Fibroblast of skin of left biceps (primary cell): ENCODE results near the gene OSTF1.

Experiments
- DNase-seq, 2 experiments: peaks; one replicate each; pipeline ENCODE4 v3.0.0-alpha.2; 2013; ENCODE audit warnings: low read depth in 2 of 2

OSTF1 gene

DNA sequence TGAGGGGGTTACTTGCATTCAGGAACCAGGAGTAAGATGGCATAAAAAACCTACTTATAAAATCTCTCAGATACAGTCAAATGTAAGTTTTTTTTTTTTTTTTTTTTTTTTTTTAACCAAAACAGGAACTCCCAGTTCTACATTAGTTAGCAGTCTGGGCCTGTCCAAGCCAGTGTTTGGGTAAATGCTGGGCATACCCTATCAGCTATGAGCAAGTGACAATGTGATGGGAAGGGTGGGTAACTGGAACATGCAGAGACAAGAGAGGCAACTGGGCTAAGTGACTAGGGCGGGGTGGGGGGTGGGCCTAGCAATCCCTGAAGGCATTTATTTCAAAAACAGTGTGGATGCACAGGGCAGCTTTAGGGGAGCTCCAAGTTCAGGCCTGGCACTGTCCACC lies 2.7 kb upstream of the OSTF1 start:
- no peak for DNase-seq

DNA sequence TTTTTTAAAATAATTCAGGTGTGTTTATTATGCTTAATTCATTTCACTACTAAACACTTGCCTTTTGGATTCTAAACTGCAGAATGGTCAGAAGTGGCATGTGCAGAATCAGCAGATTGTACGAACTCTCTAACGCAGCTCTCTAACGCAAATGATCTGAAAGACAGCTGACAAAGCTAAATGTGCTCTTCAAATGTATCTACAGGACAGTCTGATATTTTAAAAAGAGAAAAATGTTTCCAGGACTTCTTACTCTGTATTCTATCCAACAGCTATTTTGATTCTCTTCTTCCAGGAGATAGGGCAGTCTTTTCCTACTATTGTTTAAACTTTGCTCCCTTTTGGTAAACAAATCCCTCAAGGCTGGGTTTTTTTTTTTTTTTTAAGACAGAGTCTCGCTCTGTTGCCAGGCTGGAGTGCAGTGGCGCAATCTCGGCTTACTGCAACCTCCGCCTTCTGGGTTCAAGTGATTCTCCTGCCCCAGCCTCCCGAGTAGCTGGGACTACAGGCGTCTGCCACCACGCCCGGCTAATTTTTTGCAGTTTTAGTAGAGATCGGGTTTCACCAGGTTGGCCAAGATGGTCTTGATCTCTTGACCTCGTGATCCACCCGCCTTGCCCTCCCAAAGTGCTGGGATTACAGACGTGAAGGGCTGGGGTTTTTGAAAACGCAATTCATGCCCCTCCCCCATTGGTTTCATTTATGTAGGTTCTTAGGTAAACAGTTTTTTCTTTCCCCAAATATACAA lies 1.6 kb upstream of the OSTF1 start:
- DNase-seq = no peak

DNA sequence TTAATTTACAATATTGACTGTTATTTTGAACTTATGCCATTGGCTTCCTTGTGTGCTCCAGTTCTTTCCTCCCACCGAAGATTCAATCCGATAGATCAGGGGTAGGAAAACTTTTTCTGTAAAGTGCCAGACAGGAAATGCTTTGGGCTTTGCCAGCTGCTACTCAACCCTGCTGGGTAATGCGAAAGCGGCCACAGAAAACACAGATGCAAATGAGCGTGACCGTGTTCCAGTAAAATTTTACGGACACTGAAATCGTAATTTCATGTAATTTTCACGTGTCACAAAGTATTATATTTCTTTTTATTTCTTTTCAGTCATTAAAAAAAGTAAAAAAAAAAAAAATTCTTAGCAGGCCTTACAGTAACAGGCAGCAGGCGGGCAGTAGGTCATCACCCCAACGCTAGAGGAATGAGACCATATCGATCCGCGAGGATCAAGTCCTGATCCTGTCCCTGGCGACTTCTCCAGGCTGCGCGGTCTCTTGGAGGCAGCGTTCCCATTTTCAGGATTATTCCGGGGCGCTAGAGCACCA lies 958 bp upstream of the OSTF1 start:
- DNase-seq = no peak

DNA sequence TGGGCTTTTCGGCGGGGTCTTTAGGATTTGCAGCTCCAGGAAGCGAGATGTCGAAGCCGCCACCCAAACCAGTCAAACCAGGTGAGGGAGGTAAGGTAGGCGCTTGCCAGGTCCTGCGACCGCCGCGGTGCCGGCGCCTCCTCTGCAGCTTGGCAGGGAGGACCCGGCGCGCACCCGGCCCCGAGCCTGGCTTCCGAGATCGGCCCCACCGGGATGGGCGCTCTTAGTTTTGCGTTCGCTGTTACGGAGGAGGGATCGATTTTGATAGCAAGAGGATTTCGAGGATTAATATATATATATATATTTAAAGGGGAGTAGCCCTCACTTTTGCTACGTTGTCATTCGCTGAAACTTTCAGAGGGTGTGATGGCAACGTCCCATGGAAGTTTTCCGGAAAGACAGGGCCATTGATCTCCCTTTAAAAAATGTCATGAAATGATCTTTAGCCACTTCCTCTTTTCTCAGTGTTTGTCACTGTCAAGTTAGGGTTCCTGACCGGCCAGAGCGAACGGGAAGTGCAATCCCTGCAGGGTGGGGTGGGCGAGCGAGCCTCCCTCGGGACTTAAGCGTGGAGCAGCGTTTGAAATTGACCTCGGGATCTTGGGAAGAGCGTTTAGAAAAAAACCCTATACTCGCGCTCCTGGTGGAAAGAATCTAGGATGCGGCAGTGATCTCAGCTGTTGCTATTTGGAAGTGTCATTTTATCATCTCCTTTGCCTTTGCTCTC lies 495 bp downstream of the OSTF1 start:
- peak in 1 of 2 experiments; percentile 27 for DNase-seq

DNA sequence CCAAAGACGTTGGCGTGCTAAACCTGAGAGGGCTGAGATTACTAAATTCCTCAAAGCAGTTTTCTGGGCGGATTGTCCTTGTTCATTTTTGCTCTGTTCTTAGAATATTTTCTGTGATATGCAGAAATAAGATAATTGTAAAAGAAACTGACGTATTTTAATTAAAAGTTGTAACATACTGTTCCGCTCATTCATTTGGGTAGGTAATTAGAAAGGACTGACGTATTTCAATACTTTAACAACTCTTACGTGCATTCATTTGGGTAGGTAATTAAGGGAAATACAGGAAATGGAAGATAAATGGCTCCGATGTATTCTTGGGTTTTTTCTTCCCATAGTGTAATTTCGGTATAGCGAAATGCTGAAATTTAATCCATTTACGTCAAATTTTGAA lies 1.1 kb downstream of the OSTF1 start:
- no peak for DNase-seq

DNA sequence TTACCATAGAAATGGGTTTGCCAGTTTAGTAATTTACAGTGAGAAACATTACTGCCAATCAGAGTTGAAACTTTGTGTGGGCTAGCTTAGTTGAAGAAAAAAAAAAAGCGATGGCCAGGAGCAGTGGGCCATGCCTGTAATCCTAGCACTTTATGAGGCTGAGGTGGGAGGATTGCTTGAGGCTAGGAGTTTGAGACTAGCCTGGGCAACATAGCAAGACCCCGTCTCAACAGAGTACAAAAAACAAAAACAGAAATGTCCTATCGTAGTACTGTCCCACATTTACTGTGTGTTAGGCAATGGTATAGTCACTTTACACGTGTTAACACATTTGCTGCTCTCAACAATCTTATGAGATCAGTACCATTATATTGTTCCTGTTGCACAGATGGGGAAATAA lies 2.3 kb downstream of the OSTF1 start:
- no peak for DNase-seq

DNA sequence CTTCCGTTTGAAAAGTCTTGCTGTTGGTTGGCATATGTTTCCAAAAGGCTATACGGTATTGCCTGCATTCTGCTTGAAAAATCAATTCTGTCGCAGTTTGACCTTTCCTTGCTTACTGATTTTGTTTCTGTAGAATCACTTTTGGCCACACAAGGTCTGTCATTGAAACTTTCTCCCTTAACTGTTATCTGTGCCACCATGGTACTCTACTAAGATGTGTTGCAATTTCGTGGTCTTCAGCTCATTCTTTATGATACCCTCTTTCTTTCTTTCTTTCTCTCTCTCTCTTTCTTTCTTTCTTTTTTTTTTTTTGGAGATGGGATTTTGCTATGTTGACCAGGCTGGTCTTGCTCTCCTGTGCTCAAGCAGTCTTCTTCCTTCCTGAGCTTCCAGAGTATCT lies 4.5 kb downstream of the OSTF1 start:
- no peak for DNase-seq

DNA sequence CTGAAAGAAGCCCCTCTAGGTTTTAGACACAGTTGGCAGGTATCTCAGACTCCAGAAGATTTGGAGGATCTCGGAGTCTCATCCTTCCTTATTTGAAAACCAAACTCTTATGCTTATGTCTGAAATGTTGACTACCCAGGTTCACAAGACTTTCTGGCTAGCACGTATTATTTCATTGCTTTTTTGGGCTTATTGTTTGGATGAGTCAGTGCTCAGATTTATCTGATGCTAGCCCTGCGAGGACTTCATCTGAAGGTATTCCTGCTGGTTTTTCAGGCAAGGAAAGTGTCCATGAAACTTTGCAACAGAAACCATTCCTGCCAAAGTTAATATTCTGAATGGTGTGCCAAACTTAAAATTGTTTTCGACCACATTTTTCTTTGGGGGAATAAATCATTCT lies 8.5 kb downstream of the OSTF1 start:
- no peak for DNase-seq

DNA sequence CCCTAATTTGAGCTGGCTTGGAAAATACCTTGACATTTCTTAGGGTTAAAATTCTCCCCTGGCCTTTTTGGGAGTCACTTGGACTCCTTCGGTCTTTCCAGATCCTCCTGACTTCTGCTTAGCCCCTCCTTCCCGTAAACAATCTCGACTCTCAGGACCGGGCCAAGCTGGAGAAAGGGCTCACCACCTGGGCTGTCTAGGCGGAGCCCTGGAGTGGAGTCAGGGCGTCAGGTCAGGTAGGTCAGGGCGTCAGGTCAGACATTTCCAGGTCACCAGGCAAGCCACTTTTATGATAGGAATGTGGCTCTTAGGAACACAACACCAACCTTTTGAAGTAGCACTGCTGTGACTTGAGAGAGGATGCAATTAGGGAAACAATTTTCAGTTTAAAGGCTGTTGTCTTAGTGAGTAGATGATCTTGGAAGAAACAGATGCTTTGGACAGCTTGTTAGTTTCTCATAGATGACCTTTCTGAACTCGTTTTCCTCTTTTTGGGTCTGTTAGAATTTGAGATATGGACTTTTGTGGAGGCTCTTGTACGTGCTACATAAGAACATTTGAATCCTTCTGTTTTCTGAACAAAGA lies 12.8 kb downstream of the OSTF1 start:
- DNase-seq = no peak

DNA sequence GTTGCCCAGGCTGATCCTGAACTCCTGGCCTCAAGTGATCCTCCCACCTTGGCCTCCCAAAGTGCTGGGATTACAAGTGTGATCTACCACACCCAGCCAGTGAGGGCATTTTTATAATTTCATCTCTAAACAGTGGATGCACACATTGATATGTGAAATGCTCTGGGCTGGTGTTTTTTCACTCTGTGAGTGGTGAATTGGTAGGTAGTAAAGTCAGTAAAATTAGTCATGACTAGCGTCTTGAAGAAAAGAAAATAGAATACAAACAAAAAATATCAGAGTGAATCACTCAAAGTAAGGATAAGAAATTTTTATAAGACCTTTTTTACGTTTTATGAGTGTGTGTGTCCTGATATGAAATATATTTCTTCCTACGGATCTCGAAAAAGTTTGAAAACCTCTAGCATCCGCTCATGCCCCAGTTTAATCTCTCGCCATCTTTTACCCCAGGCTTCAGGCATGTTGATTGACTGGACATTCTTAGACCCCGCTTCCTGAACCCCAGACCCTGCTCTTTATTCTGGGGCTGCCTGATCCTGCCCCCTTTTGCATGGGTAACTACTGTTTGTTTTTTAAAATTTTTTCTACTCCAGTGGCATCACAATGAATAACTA lies 14.0 kb downstream of the OSTF1 start:
- DNase-seq = no peak

DNA sequence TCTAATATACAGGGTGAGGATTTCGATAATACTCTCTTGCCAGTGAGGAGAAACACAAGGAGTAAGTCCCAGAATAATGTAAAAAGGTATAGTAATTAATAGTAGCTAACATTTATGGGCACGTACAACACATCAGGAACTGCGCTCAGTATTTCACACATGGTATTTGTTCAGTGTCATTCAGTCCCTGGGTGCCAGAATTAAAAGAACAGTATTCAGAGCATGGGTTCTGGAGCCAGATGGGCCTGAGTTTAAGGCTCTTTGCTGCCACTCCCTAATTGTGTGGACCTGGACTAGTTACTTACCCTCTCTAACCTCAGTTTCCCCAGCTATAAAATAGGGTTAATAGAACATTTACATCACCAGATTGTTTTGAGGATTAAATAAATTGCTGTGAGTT lies 16.3 kb downstream of the OSTF1 start:
- DNase-seq = no peak

DNA sequence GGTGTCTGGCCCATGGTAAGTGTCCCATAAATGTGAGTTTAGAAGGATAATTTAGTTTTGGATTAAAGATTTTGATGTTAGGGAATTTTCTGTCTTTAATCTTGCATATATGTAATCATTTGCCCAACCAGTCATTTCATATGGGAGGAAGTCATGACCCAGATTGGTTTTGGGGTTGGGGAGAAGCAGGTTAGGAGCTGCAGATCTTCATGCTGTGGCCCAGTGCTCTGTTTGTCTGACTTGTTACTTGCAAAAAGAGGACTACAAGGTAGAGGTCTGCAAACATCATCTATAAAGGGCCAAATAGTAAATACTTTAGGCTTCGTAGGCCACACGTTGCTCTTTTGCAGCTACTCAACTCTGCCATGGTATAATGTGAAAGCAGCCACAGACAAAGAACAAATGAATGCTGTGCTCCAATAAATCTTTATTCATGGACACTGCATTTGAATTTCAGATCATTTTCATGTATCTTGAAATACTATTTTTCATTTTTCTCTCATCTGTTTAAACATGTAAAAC lies 16.8 kb downstream of the OSTF1 start:
- DNase-seq = no peak

DNA sequence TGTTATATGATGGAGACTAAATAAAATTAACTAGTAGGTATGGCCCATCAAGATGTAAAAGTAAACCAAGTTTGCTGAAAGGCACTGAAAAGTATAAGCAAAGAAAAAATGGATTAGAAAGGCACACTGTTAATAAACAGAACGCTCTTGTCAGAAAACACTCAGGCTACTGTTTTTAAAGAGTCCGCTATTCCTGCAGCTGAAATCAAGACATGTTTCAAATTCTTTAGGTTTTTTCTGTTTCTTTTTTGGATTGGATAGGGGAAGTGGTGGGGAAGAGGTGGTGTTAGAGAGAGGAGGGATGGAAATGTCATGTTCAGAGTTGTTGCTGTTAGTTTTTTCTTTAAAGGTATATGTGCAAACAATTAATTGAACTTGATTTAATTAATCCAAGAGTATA lies 17.5 kb downstream of the OSTF1 start:
- DNase-seq = no peak

DNA sequence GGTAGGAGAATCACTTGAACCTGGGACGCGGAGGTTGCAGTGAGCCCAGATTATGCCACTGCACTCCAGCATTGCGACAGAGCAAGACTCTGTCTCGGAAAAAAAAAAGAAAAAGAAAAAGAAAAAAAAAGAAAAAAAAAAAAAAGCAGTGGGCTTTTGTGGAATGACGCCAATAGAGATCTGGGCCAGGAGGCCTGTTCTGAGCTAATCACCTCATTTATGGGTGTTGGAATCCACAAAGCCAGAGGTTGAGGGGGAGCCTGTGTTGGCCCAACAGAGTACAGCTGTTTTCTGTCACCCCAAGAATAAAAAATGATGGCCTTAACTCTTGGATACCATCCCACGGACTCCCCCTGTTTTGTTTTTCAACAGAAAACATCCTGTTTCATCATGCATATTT lies 18.5 kb downstream of the OSTF1 start:
- no peak for DNase-seq

DNA sequence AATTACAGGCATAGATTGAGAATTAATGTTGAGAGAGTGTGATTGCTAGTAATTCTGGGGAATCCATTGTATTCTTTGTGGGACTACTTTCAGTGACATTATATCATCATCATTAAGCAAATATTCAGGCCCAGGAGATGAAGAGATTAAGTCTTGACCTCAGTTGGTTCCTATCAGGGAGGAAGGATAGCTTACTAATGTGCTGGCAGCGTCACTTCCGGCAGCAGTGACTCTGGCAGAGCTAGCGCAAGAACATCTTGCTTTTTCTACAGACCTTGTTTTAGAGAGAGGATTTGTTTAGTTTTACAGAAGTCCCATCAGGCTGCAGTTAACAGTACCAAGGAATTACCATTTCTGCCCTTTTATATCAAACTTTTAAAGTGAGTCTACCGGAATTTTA lies 20.3 kb downstream of the OSTF1 start:
- no peak for DNase-seq

DNA sequence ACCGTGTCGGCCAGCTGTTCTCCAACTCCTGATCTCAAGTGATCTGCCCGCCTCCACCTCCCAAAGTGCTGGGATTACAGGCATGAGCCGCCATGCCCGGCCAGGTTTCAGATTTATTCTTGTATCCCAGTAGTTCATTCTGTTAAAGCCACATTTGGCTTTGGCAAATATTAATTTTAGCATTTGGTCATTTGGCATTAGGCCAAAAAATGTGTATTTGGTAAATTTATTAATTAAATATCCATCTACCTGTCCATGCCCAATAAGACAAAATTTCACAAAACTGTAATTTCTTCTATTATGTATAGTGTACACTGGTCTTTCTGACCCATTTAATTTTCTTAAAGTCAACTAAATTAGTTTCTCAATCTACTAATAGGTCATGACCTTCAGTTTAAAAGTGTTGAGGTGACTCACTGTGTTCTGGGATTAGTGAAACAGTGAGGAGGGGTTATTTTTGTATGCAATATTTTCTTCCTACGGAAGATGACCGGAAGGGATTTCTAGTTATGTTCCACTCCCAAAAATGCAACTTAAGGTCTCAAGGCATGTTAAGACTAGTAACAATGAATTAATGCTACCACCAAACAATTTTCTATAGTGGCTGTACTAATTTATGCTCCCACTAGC lies 21.0 kb downstream of the OSTF1 start:
- no peak for DNase-seq

DNA sequence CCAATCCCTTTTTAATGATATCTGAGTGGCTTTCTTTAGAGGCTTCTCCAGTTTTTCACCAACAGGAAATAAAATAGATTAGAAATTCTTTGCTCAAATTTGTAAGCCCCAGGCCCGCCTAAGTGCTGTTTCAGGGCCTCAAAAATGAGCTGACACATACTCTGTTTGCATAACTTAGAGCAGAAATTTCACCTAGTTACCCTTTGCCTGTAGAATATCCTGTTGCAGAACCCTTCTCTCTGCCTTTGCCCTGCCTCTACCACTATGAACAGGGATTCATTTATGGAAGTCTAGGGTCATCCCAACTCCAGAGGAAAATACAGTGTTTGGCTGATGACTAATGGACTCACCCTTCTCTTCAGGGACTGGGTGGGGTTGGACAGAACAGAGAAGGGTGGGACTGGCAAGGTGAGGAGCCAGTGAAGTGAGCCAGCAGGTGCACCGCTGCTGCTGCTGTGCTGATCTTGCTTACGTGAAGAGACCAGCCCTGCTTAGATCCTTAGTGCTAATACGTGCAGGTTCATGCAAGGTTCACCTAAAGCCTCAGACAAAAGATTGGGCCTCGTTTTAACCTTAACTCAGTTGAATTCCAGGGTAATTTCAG lies 22.8 kb downstream of the OSTF1 start:
- no peak for DNase-seq

DNA sequence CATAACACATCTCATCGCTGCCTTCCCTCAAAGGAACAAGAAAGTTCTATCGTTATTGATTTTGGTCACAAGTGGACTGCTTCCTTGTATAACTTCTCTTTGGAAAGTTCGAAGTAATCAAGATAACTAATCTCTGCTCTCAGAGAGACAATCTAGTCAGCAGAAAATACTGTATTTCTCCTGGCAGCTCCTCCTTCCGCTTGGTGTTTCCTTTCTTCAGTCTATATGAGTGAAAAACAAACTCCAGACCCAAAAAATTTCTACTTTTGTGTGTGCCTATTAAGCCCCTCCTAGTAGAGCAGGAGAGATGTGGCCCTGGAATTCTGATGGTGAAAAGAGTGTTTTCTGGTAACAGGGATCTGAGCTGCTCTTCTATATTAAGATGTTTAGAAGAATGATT lies 24.5 kb downstream of the OSTF1 start:
- DNase-seq = no peak

DNA sequence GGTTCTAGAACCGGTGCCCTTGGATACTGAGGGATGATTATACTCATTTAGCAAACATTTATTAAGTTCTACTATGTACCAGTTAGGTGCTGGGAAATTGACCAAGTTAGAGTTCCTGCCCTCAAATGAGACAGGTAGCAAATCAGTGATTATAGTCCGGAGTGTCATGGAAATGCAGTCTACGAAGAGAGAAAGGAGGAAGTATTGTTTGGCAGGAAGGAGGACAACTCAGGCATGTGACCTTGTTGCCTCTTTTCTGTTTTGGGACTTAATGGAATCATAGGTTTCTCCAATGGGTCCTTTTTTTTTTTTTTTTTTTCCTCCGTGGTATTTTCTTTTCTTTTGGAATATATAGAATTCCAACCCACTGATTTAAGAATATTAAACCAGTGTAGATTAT lies 28.0 kb downstream of the OSTF1 start:
- no peak for DNase-seq

DNA sequence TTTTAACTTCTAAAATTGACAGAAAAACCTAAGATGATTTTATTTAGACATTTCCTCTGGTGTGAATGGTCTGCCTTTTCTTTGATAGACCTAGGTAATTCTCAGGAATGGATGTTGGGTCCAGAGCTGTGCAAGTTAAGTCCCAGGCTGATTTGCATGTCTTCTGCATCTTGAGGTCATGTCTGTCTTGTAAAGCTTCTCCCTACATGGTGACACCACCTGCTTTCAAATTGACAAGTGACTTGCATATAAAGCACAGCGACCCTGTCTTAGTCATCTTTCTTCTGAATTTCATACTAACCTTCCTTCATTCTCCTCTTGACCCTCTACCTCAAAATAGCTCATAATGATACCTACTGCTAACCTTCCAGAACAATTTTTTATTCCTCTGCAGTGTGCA lies 29.2 kb downstream of the OSTF1 start:
- no peak for DNase-seq

DNA sequence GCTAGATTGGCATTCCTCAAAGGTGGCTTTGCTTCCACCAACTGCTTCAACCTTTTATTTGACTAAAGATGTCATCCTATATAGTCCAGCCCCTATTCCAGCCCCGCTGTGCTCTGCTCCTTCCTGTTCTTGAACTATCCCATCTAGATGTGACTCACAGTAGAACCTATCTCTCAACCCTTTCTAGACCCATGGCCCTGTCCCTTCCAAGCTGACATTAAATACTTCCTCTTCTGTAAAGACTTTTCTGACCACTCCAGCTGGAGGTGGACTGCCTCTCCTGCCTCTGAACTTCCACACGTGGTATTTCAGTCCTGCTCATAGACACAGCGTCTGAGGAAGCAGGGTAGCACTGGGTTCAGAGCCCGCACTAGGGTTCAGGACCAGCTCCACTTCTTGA lies 32.4 kb downstream of the OSTF1 start:
- DNase-seq = no peak
